Measurements from ENCODE around the gene SMC2. TPM values are rescaled to one million over a fixed set of nuclear protein-coding genes. Genes with fewer than 3 reads are reported as not detected.

Gene SMC2
- total and polyA plus RNA-seq, 2 of the 13 experiments (the other 11 are each of a cell fraction or from before 2014, with no cell fraction given) = 5.6 to 36.7 TPM

- TF ChIP-seq ZMYM3 (CRISPR knock-in tag; IDR thresholded peaks at IDR 0.05) = no peak
These were observed 44.2 kb downstream of the SMC2 start (continued) for GRCh38 chr9:104138243-104138868.

GRCh38 chr9:104142799-104143549, 48.9 kb downstream of the SMC2 start:
- FAIRE-seq (no peak), ATAC-seq (no peak)

GRCh38 chr9:104143550-104143910, 49.4 kb downstream of the SMC2 start:
- WGBS (ENCODE audit: low lambda C conversion rate) = 87% methylated on average over 3 of the region's 3 CpGs
- ChIA-PET CTCF (ENCODE audit: low intra/inter-chr PET ratio, low total read pairs) (no interaction called here), POLR2A (no interaction called here)
- Histone ChIP-seq H3K36me3 (replicated peaks in 1 of 2; ENCODE audit: control insufficient read depth in 1 of 2, insufficient read depth in 2 of 2, low read length in 2 of 2) (no peaks in the 10 kb centered on the region; a peak in 2 of 5 replicates), H3K9me3 (ENCODE audit: low read length) (no peaks in the 10 kb centered on the region), H3K4me3 (replicated peaks in 1 of 3; ENCODE audit: insufficient read depth in 1 of 3, low read depth in 2 of 3, low read length in 3 of 3) (no peak overlapping the region), H3K27me3 (ENCODE audit: control insufficient read depth in 1 of 2, insufficient read depth in 2 of 2, low read length in 2 of 2) (no peaks in the 10 kb centered on the region), H3K9ac (ENCODE audit: insufficient read depth, low read depth, low read length) (no peak overlapping the region), H3K4me1 (ENCODE audit: insufficient read depth, low read length) (no peaks in the 10 kb centered on the region), H2AFZ (ENCODE audit: low read length) (no peak overlapping the region), H3K79me2 (ENCODE audit: insufficient read depth, low read length) (no peaks in the 10 kb centered on the region), H3K4me2 (ENCODE audit: low read depth, low read length) (no peak overlapping the region), H3K27ac (ENCODE audit: extremely low read length, insufficient read depth, low read length) (no peak overlapping the region), H4K20me1 (ENCODE audit: insufficient read depth, low read length) (no peaks in the 10 kb centered on the region; the same call in 1 of the 2 replicates)
- ATAC-seq = no peak
- DNase-seq (ENCODE audit: low spot score) = no peak
- FAIRE-seq = no peak
- TF ChIP-seq ZFY (CRISPR knock-in tag; IDR thresholded peaks at IDR 0.05) = no peak
- TF ChIP-seq ZNF335 (CRISPR knock-in tag; IDR thresholded peaks at IDR 0.05) = no peak
- intact Hi-C loops (cut with micrococcal nuclease; ENCODE audit: unreplicated experiment) (no loop called here), in situ Hi-C loops (cut with HindIII; ENCODE audit: extremely low pct_ligation_motif_present, low pct_unique_long_range_greater_than_20kb) (no loop called here)
- BruUV-seq (replicated peaks) = no TSS peak

More at GRCh38 chr9:104142799-104143549, 48.9 kb downstream of the SMC2 start:
- in situ Hi-C loops (cut with HindIII; ENCODE audit: extremely low pct_ligation_motif_present, low pct_unique_long_range_greater_than_20kb) = no loop called here
- no peak overlapping the region for H3K4me3 ChIP-seq (replicated peaks in 1 of 3; ENCODE audit: insufficient read depth in 1 of 3, low read depth in 2 of 3, low read length in 3 of 3)
- peaks cover 0 to under 1% of the 10 kb centered on the region in 2 experiments; a peak in 2 of 5 replicates for H3K36me3 ChIP-seq (replicated peaks in 1 of 2; ENCODE audit: control insufficient read depth in 1 of 2, insufficient read depth in 2 of 2, low read length in 2 of 2)
- ChIA-PET POLR2A (no interaction called here), CTCF (ENCODE audit: low intra/inter-chr PET ratio, low total read pairs) (no interaction called here)
- no peaks in the 10 kb centered on the region; the same call in 1 of the 2 replicates for H4K20me1 ChIP-seq (ENCODE audit: insufficient read depth, low read length)
- 86% methylated on average over 3 of the region's 3 CpGs for WGBS (ENCODE audit: low lambda C conversion rate)
- H3K27me3 ChIP-seq (ENCODE audit: control insufficient read depth in 1 of 2, insufficient read depth in 2 of 2, low read length in 2 of 2) = no peaks in the 10 kb centered on the region
- no peaks in the 10 kb centered on the region for H3K4me1 ChIP-seq (ENCODE audit: insufficient read depth, low read length)
- no peak for DNase-seq (ENCODE audit: low spot score)
- H3K27ac ChIP-seq (ENCODE audit: extremely low read length, insufficient read depth, low read length) = no peak overlapping the region
- no peak overlapping the region for H2AFZ ChIP-seq (ENCODE audit: low read length)
- H3K9ac ChIP-seq (ENCODE audit: insufficient read depth, low read depth, low read length) = no peak overlapping the region
- BruUV-seq (replicated peaks) = no TSS peak
- no peaks in the 10 kb centered on the region for H3K9me3 ChIP-seq (ENCODE audit: low read length)
- intact Hi-C loops (cut with micrococcal nuclease; ENCODE audit: unreplicated experiment) = no loop called here
- H3K79me2 ChIP-seq (ENCODE audit: insufficient read depth, low read length) = no peaks in the 10 kb centered on the region
- no peak overlapping the region for H3K4me2 ChIP-seq (ENCODE audit: low read depth, low read length)
- TF ChIP-seq MAX (IDR thresholded peaks at IDR 0.05) (no peak), ZNF781 (CRISPR knock-in tag; IDR thresholded peaks at IDR 0.05; ENCODE audit: borderline replicate concordance, not compliant biosample characterization) (no peak), ZNF260 (CRISPR knock-in tag; IDR thresholded peaks at IDR 0.05; ENCODE audit: borderline replicate concordance, low read depth) (no peak), SIX4 (CRISPR knock-in tag; IDR thresholded peaks at IDR 0.05) (no peak)

Measured in HepG2 (cell line).